GM19467 (cell line): ENCODE data around the gene MYOM1.
"Not testable (repeated sequence)": the region's sequence is repeated elsewhere in the genome, so short reads cannot be mapped to it uniquely, and the experiment has no call there.

Experiments
- ATAC-seq: cut with Tn5 transposase; IDR thresholded peaks from one replicate; pipeline ENCODE4 v1.9.1; 2021; ENCODE audit warnings: mild to moderate bottlenecking, moderate library complexity; ENCODE audit not compliant: unreplicated experiment

Gene MYOM1

GRCh38 chr18:3061581-3062312 lies 158.0 kb downstream of the MYOM1 start:
- ATAC-seq: no peak

DNA sequence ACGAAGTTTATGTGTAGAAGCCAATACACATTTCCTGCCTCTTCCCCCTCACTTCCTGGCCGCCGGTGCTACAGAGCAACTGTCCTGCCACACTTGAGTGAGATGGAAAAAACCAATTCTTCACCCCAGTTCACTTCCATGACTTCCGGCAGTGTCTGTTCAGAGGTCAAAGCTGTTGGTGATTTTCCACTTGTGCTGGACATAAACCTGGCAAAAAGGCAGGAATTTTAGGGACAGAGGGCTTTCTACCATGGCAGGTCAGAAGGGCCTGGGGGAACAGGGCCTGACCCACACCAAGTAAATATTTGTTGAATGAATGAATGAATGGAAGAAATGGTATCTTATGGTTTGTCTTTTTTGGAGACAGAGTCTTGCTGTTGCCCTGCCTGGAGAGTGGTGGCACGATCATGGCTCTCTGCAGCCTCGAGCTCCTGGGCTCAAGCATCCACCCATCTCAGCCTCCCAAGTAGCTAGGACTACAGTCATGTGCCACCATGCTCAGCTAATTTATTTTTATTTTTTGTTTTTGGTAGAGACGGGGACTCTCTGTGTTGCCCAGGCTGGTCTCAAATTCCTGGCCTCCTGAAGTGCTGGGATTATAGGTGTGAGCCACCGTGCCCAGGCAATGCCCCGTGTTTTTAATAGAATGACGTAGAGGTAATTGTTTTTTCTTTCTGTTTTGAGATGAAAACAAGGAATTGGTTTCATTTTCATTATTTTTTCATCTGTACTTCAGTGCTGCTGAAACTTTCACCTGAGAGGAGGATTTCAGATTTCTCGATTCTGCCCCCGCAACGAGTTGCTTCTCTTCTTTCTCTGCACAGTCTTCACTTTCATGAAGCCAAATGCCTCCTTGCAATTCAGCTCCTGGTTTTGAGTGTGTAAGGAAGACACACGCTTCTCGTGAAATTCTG lies 158.8 kb downstream of the MYOM1 start:
- ATAC-seq: no peak

- ATAC-seq: no peak
Measured at GRCh38 chr18:3059272-3059671, 160.5 kb downstream of the MYOM1 start.

GRCh38 chr18:3058328-3059191 lies 161.2 kb downstream of the MYOM1 start:
- no peak for ATAC-seq

DNA sequence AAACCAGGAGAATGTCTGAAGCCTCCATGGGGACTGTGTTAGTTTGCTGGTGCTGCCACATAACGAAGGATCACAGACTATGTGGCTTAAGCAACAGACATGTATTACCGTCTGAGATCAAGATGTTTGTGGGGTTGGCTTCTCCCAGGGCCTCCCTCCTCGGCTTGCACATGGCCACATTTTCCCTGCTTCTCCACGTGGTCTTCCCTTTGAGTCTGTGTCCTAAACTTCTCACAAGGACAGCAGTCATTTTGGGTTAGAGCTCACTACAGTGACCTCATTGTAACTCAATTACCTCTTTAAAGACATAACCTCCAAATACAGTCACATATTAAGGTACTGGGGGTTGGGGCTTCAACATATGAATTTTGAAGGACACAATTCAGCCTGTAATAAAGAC lies 162.2 kb downstream of the MYOM1 start:
- ATAC-seq: no peak

DNA sequence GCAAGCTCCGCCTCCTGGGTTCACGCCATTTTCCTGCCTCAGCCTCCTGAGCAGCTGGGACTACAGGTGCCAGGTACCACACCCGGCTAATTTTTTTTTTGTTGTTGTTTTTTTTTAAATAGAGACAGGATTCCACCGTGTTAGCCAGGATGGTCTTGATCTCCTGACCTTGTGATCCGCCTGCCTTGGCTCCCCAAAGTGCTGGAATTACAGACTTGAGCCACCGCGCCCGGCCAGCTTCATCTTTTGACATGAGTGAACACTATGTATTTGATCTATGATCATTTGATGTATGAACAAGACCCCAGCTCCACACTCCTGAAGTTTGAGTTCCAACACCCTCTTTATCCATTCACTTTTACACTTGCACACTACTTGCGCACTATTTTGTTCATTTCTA lies 163.5 kb downstream of the MYOM1 start:
- ATAC-seq: no peak

DNA sequence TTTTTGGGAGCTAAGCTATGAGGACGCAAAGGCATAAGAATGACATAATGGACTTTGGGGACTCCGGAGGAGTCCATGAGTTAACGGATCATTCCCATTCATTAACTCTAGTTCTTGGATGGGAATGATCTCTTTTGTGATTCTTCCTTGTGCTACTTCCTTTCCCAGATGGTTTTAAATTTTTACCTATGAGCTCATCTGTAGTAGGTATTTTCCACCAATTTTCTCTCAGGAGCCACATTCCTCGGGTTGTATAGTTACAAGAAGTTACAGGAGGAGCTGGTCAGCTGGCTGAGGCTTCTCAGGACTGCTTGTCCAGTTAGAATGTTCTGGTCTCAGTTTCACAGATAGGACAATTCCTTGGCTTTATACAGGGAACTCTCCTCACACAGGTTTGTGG lies 164.0 kb downstream of the MYOM1 start:
- ATAC-seq: no peak

DNA sequence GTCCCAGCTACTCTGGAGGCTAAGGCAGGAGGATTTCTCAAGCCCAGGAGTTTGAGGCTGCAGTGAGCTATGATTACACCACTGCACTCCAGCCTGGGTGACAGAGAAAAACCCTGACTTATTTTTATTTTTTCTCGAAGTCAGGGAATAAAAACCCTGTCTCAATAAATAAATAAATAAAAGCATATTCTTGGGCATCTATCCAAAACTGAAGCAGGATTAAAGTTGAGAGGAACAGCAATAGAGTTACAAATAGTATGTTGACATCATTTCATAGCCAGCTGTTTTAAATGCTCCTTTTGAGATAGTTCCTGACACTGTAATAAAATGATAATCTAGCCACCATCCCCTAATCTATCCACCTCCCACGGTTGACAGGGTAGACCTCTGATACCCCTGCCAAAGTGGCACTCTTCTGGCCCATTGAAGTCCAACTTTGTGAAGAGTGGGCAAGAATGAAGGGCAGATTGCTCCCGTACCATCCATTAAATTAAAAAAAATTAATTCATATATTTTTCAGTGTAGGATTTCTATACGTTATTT lies 164.5 kb downstream of the MYOM1 start:
- no peak for ATAC-seq

DNA sequence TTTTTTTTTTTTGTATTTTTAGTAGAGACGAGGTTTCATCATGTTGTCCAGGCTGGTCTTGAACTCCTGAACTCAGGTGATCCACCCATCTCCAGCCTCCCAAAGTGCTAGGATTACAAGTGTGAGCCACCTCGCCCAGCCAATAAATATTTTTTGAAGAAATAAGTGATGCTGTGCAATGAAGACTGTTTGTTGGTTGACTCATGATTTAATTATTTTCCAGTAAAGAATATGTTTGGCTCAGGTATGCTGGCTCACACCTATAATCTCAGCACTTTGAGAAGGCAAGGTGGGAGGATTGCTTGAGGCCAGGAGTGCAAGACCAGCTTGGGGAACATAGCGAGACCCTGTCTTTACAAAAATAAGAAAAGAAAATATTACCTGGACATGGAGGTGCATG lies 165.0 kb downstream of the MYOM1 start:
- ATAC-seq: no peak

DNA sequence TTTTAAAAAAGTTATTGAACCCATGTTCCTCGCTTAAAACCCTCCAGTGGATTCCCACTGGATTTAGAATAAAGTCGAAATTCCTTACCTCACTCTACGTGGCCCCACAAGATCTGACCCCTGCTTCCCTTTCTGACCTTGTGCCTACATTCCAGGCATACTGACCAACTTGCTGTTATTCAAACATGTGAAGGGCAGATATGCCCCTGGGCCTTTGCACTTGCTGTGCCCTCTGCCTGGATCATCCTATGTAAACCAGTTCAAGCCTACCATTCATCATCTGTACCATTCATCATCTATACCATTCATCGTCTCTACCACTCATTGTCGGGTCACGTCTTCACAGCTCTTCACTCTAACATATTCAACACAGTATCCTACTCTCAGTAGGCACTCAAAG lies 165.6 kb downstream of the MYOM1 start:
- no peak for ATAC-seq

GRCh38 chr18:3053081-3053480 lies 166.7 kb downstream of the MYOM1 start:
- ATAC-seq: no peak

DNA sequence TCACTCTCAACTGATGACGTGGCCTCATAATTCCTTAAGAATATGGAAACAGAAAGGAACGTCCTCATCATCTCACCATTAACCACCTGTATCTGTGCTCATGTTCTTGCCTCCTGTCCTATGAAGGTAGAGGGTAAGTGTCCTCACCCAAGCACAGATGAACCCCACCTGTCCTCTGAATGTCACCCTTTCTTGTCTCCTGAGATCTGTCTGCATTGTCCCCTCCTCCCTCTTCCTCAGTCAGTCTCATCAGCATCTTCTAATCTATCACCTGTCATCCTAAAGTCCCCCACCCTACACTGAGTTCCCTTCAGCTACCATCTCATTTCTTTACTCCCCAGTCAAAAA lies 167.4 kb downstream of the MYOM1 start:
- no peak for ATAC-seq

- ATAC-seq: no peak
Measured at GRCh38 chr18:3051718-3052410, 167.9 kb downstream of the MYOM1 start.

GRCh38 chr18:3049897-3050454 lies 169.8 kb downstream of the MYOM1 start:
- not testable (repeated sequence) for ATAC-seq

DNA sequence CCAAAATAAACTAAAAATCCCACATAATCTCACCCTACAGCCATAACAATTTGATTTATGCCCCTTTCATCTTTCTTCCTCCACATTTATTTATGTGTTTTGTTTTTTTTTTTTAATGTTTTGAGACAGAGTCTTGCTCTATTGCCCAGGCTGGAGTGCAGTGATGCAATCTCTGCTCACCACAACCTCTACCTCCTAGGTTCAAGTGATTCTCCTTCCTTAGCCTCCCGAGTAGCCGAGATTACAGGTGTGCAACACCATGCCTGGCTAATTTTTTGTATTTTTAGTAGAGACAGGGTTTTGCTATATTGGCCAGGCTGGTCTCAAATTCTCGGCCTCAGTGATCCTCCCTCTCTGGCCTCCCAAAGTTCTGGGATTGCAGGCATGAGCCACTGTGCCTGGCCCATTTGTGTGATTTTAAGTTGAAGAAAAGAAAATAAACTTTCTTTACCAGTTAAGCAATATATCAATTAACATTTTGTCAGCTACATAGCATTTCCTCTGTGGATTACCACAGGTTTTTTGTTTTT lies 170.9 kb downstream of the MYOM1 start:
- no peak for ATAC-seq

DNA sequence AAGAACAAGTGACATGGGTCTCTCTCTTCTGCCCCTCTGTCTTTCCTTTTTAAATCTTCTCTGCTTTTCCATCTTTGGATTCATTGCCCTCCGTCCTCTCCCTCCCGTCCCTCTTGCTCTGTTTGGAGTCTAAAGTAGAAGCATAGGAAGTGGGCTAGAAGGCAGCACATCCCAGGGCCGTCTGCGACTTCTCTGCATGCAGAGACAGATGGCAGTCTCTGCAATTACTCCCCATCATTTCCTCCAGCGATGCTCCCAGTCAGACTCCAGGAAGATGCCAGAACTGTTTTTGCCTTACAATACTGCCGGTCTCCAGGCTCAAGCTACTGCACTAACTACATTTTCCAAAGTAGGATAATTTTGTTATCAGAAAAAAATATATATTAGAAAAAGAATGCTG lies 171.6 kb downstream of the MYOM1 start:
- ATAC-seq: no peak

DNA sequence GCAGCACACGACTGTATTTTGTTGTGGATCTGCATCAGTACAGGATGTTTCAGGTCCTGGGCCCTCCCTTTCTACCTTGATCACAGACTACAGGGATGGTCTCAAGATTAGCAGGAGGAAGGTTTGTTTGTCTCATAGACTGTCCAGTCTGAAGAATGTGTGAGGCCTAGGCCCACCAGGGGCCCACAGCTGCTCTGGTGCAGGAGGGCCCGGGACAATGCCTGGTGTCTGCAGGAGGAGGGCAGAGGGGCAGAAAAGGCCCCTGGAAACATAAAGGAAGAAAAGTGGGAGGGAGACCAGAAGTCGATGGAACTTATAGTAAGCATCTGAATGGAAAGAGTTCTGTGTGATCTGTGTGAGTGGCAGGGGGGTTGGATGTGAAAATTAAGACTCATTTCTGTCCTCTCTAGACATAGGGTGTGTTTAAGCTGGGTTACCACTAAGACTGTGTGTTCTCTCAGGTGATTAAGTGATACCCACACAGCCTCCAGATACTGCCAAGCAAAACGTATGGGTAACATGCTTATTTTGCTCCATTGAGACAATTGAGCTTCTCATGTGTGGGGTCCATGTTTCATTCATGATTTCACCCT lies 173.5 kb downstream of the MYOM1 start:
- ATAC-seq: no peak

GRCh38 chr18:3044931-3045698 lies 174.7 kb downstream of the MYOM1 start:
- ATAC-seq: no peak

DNA sequence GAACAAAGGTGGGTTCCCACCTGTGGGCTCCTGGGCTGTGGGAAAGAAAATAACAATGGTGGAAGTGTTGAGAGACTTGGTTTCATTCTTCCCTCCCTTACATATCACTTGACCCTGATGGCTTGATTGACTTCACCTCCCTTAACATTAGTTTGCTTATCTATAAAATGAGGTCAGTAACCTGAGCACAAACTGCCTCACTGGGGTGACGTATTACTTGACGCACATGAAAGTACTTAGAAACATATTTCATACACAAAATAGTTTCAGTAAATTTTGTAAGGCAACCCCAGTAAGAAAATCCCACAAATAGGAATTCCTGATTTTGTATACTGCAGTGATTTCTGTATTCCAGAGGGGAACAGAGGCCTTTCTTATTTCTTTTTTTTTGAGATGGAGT lies 177.4 kb downstream of the MYOM1 start:
- ATAC-seq: no peak
